Muscle layer of duodenum (tissue), 2 donors: ENCODE results near the gene P2RY12.

Experiments
- H3K27ac ChIP-seq: one replicate; pipeline ENCODE4 v1.7.0; 2013; ENCODE audit warnings: mild to moderate bottlenecking, low read length
- H3K27me3 ChIP-seq: one replicate; pipeline ENCODE4 v1.7.0; 2013; ENCODE audit warnings: low read depth, mild to moderate bottlenecking, control low read depth, low read length
- H3K36me3 ChIP-seq, 2 donors: one replicate each; pipeline ENCODE4 v1.7.0; 2013; ENCODE audit warnings: low read length in 2 of 2, control low read depth in 1 of 2, mild to moderate bottlenecking in 1 of 2; ENCODE audit not compliant: insufficient read depth in 2 of 2, control insufficient read depth in 1 of 2
- H3K4me1 ChIP-seq, 2 donors: one replicate each; pipeline ENCODE4 v1.7.0; 2013; ENCODE audit warnings: low read length in 2 of 2, mild to moderate bottlenecking in 2 of 2, control low read depth in 1 of 2, moderate library complexity in 1 of 2; ENCODE audit not compliant: insufficient read depth in 2 of 2, control insufficient read depth in 1 of 2
- H3K4me3 ChIP-seq, 2 donors: one replicate each; pipeline ENCODE4 v1.7.0; 2013; ENCODE audit warnings: low read length in 2 of 2, low read depth in 1 of 2, mild to moderate bottlenecking in 1 of 2
- H3K9me3 ChIP-seq, 2 donors: one replicate each; pipeline ENCODE4 v1.7.0; 2013; ENCODE audit warnings: low read length in 2 of 2, control low read depth in 1 of 2, mild to moderate bottlenecking in 1 of 2; ENCODE audit not compliant: control insufficient read depth in 1 of 2
- donor health status: healthy.

P2RY12 gene

GRCh38 chr3:151316267-151316991 lies 68.1 kb downstream of the P2RY12 start, which contains the start of gene GPR87:
Gene GPR87, minus strand, starts transcription at chr3:151316820. Its CDS starts 16,720 bp downstream, at chr3:151300100.
- H3K4me3 ChIP-seq = no peak within 1 kb of the TSS
- H3K27me3 ChIP-seq = no peaks in the 10 kb centered on the region
- H3K9me3 ChIP-seq = no peaks in the 10 kb centered on the region
- H3K27ac ChIP-seq = no peak within 1 kb of the TSS
- H3K4me1 ChIP-seq = no peaks in the 10 kb centered on the region
- no peaks in the 10 kb centered on the region for H3K36me3 ChIP-seq

GRCh38 chr3:151315846-151316245 lies 68.7 kb downstream of the P2RY12 start:
- Histone ChIP-seq H3K27me3 (no peaks in the 10 kb centered on the region), H3K4me3 (no peak overlapping the region), H3K36me3 (no peaks in the 10 kb centered on the region), H3K27ac (no peak overlapping the region), H3K9me3 (no peaks in the 10 kb centered on the region), H3K4me1 (no peaks in the 10 kb centered on the region)

GRCh38 chr3:151315136-151315535 lies 69.4 kb downstream of the P2RY12 start:
- Histone ChIP-seq H3K4me3 (no peak overlapping the region), H3K27me3 (no peaks in the 10 kb centered on the region), H3K9me3 (no peaks in the 10 kb centered on the region), H3K36me3 (no peaks in the 10 kb centered on the region), H3K4me1 (no peaks in the 10 kb centered on the region), H3K27ac (no peak overlapping the region)

- no peaks in the 10 kb centered on the region for H3K9me3 ChIP-seq
- H3K27ac ChIP-seq = no peak overlapping the region
- no peaks in the 10 kb centered on the region for H3K27me3 ChIP-seq
- H3K36me3 ChIP-seq = no peaks in the 10 kb centered on the region
- H3K4me3 ChIP-seq = no peak overlapping the region
- no peaks in the 10 kb centered on the region for H3K4me1 ChIP-seq
These were observed 70.0 kb downstream of the P2RY12 start for GRCh38 chr3:151314593-151314992.

GRCh38 chr3:151314137-151314536 lies 70.4 kb downstream of the P2RY12 start:
- Histone ChIP-seq H3K9me3 (no peaks in the 10 kb centered on the region), H3K36me3 (no peaks in the 10 kb centered on the region), H3K4me3 (no peak overlapping the region), H3K4me1 (no peaks in the 10 kb centered on the region), H3K27ac (no peak overlapping the region), H3K27me3 (no peaks in the 10 kb centered on the region)

GRCh38 chr3:151312972-151313371 lies 71.6 kb downstream of the P2RY12 start:
- Histone ChIP-seq H3K27me3 (no peaks in the 10 kb centered on the region), H3K27ac (no peak overlapping the region), H3K36me3 (no peaks in the 10 kb centered on the region), H3K9me3 (no peaks in the 10 kb centered on the region), H3K4me1 (no peaks in the 10 kb centered on the region), H3K4me3 (no peak overlapping the region)

GRCh38 chr3:151309566-151309965 lies 75.0 kb downstream of the P2RY12 start:
- H3K9me3 ChIP-seq = no peaks in the 10 kb centered on the region

GRCh38 chr3:151307583-151308488 lies 76.7 kb downstream of the P2RY12 start:
- Histone ChIP-seq H3K36me3 (no peaks in the 10 kb centered on the region), H3K4me3 (no peak overlapping the region), H3K27ac (no peak overlapping the region)

More at GRCh38 chr3:151309566-151309965, 75.0 kb downstream of the P2RY12 start:
- Histone ChIP-seq H3K4me3 (no peak overlapping the region), H3K4me1 (no peaks in the 10 kb centered on the region), H3K36me3 (no peaks in the 10 kb centered on the region), H3K27me3 (no peaks in the 10 kb centered on the region), H3K27ac (no peak overlapping the region)

GRCh38 chr3:151307131-151307530 lies 77.4 kb downstream of the P2RY12 start:
- Histone ChIP-seq H3K36me3 (no peaks in the 10 kb centered on the region), H3K4me1 (no peaks in the 10 kb centered on the region), H3K27me3 (no peaks in the 10 kb centered on the region), H3K27ac (no peak overlapping the region), H3K9me3 (no peaks in the 10 kb centered on the region), H3K4me3 (no peak overlapping the region)

More at GRCh38 chr3:151307583-151308488, 76.7 kb downstream of the P2RY12 start:
- H3K27me3 ChIP-seq = no peaks in the 10 kb centered on the region
- H3K9me3 ChIP-seq = no peaks in the 10 kb centered on the region
- no peaks in the 10 kb centered on the region for H3K4me1 ChIP-seq

- H3K36me3 ChIP-seq = no peaks in the 10 kb centered on the region
- H3K4me3 ChIP-seq = no peak overlapping the region
- no peaks in the 10 kb centered on the region for H3K27me3 ChIP-seq
- no peaks in the 10 kb centered on the region for H3K4me1 ChIP-seq
- H3K9me3 ChIP-seq = no peaks in the 10 kb centered on the region
- no peak overlapping the region for H3K27ac ChIP-seq
These were observed 78.3 kb downstream of the P2RY12 start for GRCh38 chr3:151306168-151306810.

- H3K27ac ChIP-seq = no peak overlapping the region
- no peaks in the 10 kb centered on the region for H3K36me3 ChIP-seq
- H3K9me3 ChIP-seq = no peaks in the 10 kb centered on the region
- H3K4me1 ChIP-seq = no peaks in the 10 kb centered on the region
- H3K4me3 ChIP-seq = no peak overlapping the region
- no peaks in the 10 kb centered on the region for H3K27me3 ChIP-seq
These were observed 78.8 kb downstream of the P2RY12 start for GRCh38 chr3:151305775-151306151.
